DMS53 (cell line): ENCODE data around the gene LY9.

Experiments
- DNase-seq: peaks from one replicate; lab custom pipeline; 2025; lab: John Stamatoyannopoulos, UW

LY9 gene

DNA sequence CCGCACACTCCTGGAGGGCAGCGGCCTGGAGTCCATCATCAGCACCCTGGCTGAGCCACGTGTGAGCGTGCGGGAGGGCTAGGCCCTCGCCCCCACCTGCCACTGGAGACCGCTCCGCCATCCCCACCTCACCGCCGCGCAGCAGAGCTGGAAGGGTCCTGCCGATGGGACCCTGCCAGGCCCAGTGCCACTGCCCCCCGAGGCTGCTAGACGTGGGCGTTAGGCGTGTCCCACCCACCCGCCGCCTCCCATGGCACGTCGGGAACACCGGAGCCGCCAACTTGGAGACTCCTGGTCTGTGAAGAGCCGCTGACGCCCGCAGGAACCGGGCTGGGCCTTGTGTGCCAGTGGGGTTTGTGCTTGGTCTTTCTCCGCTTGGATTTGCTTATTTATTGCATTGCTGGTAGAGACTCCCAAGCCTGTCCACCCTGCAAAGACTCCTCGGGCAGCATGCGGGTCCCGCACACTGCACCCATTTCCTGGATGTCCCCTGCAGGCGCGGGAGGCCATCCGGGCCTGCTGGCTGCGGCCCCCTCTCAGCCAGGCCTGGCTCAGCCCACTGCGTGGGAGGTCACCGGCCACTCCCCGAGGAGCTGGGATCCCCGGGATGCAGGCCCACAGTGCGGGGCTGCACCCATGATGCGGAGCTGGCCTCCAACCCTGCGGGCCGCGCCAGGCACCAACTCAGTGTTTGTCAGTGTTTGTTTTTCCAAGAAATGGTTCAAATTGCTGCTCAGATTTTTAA is 6.0 kb downstream of the LY9 start:
- no peak for DNase-seq

DNA sequence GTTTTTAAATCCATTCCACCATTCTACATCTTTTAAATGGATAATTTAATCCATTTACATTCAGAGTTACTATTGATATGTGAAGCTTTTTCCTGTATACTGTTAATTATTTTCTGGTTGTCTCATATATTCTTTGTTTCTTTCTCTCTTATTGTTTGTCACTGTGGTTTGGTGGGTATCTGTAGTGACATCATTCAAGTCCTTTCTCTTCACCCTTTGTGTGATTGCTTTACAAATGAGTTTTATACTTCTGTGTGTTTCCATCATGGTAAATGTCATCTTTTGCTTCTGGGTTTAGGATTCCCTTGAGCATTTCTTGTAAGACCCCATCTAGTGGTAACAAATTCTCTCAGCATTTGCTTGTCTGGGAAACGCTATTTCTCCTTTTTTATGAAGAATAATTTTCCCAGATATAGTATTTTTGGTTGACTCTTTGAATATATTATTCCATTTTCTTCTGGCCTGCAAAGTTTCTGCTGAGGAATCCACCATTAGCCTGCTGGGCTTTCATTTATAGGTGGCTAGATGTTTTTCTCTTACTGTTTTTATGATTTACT is 10.2 kb downstream of the LY9 start:
- no peak for DNase-seq

DNA sequence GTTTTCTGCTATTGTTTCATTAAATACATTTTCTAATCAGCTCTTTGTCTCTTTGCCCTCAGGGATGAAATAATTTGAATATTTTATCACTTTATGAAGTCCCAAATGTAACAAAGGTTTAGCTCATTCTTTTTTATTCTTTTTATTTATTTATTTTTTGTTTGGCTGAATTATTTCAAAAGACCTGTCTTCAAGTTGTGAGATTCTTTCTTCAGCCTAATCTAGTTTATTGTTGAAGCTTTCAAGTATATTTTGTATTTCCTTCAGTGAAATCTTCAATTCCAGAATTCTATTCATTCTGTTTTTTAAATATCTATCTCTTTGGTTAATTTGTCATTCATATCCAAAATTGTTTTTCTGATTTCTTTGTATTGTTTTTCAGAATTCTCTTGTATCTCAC is 10.8 kb downstream of the LY9 start:
- no peak for DNase-seq

DNA sequence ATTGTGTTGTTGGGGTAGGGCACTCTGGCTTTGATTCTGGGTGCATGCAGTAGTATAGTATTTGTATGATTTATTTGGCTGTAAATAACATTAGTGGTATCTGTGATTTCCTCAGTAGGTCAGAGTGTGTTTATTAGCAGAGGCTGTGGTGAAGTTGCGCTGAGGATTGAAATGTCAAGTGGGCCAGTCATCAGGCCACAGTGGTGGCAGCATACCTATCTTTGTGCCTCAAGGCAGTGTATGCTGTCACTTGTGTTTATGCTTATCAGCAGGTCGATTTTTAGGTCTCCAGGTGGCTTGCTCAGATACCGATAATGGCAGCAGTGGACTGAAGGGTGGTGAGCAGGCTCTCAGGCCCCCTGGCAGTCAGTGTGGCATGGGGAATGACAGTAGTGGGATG is 11.3 kb downstream of the LY9 start:
- DNase-seq = no peak

DNA sequence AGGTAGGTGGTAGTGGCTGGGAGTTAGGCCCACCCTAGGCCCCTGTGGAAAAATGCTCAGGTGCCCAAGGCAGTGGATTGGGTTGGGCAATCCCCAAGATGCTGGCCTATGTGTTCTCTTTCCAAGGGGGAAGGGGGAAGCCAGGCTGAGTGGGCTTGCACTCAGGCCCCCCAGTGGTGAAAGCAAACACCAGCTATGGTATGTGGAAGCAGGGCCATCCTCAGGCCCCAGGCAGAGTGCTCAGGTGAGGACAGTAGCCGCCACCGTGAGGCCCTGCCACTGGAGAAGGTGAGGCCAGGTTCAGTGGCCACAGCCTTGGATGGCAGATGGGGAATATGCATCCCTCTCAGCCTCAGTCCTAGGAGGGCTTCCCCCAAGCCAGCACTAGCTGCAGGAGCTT is 11.8 kb downstream of the LY9 start:
- DNase-seq = no peak

DNA sequence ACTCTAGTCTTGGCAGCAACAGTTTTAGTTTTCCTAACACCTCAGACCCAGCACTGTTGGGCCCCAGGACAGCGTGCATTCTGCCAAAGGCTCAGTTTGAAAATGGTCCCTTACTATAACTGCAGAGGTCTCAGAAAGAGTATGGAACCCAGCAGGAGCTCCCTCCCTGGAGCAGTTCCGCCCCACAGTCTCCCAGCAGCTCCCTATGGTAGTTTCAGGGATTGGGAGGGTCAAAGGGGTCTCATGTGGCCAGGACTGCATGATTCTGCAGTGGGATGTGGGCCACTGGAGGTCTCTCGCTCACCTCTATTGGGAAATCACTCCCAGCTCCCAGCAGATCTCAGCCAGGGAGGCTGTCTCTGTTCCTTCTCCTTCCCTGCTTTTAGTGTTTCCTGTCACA is 12.3 kb downstream of the LY9 start:
- no peak for DNase-seq

DNA sequence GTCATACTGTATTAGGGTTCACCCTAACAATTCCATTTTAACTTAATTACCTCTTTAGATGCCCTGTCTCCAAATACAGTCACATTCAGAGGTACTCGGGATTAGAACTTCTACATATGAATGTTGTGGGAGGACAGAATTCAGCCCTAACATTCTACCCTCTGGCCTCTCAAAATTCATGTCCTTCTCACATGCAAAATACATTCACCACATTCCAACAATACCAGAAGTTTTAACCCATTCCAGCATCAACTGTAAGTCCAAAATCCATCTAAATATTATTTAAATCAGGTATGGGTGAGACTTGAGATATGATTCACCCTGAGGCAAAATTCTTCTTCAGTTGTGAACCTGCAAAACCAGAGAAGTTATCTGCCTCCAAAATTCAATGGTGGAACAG is 14.5 kb downstream of the LY9 start:
- no peak for DNase-seq

DNA sequence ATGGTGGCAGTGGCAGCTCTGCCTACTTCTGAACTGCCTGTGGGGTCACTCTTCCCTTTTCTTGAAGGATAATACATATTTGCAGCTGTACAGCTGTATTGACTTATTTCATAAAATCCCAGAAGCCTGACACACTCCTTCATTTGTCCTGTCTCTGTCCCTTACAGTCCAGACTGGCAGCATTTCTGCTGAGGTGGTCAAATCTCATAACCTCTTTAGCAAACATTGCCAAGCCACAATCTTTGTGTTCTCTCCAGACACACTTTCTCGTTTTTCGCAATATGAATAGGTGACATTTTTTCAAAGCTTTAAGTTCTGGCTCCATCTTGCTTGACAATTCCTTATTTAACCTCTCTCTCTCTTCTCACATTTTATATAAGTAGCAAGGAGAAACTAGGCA is 15.2 kb downstream of the LY9 start:
- no peak for DNase-seq

DNA sequence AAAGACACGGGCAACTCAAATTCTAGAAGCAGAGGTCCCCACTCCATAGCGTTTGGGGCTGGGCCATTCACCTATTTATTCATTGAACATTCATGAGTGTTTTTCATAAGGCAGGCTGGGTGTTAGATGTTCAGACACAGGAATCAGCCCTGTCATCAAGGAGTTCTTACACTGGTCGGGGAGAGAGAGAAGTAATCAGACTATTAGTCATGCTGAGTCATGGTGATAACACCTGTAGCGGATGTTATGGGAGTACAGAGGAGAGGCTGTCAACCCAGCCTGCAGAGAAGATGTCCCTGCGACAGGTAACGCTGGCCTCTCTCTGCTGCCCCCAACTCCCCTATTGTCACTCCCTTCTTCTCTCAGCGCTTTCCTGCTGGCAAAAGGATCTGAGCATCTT is 17.2 kb downstream of the LY9 start:
- peak; percentile 95 for DNase-seq

DNA sequence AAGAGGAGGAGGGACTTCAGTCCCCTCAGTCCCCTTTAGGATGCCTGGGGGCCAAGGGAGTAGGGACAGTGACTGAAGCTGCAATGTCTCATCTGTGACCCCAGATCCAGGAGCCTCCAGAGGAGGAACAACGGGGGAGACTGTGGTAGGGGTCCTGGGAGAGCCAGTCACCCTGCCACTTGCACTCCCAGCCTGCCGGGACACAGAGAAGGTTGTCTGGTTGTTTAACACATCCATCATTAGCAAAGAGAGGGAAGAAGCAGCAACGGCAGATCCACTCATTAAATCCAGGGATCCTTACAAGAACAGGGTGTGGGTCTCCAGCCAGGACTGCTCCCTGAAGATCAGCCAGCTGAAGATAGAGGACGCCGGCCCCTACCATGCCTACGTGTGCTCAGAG is 18.3 kb downstream of the LY9 start:
- no peak for DNase-seq

DNA sequence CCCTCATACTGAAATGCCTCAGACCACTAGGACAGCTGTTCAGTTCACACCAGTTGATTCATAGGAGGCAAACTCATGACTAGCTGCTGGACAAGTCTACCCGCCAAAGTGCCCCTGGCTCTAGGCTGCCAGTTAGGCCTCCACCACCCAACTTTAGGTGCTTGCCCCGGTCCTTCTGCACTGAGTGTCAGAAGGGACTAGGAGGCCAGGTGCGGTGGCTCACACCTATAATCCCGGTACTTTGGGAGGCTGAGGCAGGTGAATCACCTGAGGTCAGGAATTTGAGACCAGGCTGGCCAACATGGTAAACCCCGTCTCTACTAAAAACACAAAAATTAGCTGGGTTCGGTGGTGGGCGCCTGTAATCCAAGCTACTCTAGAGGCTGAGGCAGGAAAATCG is 18.9 kb downstream of the LY9 start:
- DNase-seq = no peak

DNA sequence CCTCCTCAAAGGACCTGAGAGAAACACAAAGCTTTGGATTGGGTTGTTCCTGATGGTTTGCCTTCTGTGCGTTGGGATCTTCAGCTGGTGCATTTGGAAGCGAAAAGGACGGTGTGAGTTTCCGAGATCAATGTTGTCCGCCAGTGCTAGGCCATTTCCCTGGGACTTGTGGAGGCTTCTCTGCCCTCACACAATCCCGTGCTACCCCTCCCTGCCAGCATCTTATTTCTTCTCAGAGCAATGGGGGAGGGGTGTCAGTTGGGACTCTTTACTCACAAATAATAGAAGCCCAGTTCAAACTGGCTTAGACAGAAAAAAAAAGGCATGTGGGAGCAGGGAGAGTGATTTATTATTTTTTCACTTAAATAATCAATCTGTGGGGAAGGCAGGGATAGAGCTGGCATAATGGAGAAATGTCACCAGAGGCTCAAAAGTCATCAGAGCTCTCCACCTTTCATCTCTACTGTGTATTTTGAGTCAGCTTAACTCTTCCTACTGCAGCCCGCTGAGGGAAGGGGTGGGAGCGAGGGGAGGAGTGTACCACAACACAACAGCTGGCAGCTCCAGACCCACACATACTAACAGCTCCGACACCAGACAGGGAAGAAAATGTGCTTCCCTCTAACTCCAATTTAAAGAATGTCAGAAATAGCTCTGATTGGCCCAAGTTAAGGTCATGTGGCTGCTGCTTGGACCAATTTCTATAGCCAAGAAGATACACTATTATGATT is 22.4 kb downstream of the LY9 start:
- DNase-seq = peak; percentile 9

DNA sequence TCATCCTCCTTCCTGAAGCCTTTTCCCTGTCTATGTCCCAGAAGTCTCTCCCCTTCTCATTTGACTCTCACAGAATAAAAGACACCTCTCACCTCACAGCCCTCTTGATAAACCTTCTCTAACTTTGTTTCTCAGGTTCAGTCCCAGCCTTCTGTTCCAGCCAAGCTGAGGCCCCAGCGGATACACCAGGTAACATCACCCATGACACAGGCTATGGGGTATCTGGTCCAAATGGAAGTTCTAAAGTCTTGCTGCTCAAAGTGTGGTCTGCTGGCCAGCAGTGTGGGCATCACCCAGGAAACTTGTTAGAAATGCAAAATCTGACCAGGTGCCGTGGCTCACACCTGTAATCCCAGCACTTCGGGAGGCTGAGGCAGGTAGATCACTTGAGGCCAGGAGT is 23.2 kb downstream of the LY9 start:
- no peak for DNase-seq

DNA sequence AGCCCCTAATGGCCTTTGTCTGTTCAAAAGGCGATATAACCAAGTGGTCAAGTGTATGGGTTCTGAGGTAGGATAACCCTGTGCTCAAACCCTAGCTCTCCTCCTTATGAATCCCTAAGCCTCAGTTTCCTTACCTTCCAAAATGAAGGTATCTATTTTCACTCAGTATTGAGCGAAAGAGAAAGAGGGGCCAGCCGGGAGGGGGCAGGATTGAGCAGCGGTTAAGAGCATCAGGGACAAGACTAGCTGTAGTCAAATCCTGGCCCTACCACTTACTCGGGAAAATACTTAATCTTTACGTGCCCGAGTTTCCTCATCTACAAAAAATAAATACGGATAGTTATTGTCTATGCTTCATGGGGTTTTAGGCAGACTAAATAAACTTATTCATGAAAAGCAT is 25.7 kb downstream of the LY9 start:
- no peak for DNase-seq

DNA sequence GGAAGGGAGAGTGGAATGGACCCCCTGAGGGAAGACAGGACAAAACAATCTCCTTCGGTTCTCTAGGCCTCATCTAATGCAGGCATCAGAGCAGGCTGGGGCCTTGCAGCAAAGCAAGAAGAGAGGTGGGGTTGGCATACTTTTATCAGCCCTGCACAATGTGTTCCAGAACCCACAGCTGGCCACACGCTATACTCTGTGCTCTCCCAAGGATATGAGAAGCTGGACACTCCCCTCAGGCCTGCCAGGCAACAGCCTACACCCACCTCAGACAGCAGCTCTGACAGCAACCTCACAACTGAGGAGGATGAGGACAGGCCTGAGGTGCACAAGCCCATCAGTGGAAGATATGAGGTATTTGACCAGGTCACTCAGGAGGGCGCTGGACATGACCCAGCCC is 27.3 kb downstream of the LY9 start:
- no peak for DNase-seq

DNA sequence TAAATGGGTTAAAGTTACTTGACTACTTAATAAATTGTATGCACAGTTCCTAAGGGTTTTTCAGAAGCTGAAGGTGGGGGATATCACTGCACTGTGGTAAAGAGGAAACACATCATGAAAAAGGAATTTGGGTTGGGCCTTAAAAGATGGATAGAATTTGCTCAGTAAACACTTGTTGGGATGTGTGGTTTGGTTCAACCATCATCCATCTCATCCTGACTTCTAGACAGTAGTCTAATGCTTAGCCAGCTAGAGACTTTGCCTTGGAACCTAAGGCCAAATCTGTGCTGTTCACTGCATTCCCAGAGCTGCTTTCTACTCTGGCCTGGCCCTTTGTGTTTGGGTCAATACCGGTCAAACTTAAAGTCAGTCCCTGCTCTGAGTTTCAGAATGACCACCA is 30.6 kb downstream of the LY9 start:
- no peak for DNase-seq

DNA sequence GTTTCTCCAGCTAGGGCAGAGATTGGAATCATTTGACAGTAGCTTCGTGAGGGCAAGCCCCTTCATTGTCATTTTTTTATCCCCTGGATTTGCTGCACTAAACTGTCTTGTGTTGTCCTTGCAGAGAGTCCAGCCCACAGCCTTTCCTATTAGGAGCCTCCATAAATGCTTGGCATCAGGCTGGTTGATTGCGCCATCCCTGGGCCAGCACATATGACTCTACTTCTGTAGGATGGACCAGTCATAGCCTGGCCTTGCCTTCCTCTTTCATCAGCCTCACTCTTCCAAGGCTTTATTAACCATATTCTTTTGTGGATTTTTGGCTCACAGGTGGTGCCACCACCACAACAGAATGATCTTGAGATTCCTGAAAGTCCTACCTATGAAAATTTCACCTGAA is 31.4 kb downstream of the LY9 start:
- DNase-seq = no peak

DNA sequence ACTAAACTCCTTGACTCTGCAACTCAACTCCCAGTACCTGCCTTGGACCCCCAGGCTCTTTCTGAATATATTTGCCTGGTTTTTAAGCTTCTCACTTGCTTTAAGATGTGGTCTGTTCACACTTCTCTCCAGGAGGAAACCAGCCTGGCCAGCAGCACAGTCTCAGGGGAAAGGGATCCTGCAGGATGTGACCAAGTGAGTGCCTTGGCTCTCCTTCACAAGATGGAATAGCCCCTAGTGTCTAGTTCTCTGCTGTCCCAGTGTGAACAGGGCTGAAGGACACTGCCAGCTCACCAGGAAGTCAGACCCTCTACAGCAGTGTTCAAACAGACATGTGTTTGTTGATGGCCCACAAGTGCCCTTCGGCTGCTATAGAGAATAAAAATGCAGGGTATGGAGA is 33.8 kb downstream of the LY9 start:
- DNase-seq = peak; percentile 80

DNA sequence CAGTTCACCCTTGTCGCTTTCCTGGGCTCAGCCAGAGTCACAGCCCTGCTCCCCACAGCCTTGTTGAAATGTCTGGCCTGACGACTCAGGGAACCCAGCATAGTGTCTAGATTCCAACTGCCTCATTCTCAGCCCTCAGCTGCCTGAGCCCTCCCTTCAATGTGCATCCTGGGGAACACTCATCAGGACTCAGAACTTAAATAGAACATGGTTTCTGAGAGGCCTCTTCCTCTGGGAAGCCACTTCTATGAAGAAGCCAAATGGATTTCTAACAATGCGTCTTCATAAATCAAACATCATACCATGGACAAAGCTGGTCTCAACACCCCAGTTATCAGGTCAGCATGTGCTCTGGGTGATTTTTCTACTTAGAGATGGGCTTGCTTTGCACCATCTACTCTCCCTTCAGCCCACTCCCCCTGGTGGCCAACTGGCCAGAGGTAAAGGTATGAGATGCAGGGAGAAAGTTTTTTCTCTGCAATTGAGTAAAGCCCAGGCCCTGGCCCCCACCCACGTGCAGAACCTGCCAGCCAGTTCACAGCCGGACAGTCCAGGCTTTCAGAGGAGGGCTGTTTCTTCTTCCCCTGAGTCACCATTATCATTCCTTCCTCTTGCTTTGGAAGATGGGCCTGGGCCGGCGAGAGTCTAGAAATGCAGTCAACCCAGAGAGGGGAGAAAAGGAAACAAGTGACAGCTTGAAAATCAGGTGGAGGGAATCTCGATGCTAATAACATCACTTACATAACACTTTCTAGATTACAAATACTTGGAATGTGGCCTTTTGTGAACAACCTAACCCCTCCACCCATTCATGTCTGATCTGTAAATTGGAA is 34.6 kb downstream of the LY9 start:
- DNase-seq = peak; percentile 94

DNA sequence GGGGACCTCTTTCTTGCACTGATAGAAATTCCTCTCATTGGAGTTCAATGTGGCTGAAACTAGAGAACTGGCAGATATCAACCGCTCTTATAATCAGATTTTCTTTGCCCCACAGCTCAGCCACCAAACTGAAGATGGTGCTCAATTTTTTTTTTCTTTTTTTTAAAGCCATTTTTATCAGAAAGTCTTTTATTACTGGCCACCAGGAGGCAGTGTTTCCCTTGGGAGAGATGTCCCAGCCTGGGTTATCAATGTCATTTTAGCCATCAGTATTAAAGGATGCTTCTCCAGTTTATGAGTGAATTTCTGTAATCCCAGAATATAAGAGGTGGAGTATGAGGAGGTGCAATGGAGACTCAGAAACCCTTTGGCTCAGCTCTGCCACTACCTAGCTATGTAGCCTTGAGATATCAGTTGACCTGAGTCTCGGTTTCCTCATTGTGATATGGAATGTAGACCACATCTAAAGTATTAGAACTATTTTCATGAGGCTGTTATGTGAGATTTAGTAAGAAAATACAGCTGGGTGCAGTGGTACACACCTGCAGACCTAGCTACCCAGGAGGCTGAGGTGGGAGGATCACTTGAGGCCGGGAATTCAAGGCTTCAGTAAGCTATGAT is 39.1 kb downstream of the LY9 start:
- DNase-seq = peak; percentile 80

DNA sequence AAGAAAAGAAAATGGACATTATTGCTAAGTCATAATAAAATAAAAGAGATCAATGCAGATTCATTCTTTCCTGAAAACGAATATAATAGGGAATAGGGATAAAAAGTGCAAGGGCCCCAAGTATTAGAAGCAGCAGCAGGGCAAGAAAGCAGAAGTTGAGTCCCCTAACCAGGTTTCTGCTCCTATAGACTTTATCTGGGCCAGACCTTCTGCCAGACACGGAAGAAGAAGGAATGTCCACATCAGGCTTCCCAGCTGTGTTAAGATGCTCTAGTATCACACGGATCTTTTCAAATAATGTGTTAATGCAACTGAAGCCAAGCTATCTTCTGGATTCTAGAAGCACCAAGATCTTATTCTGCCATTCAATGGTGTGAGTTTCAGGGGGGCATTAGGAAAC is 39.8 kb downstream of the LY9 start:
- DNase-seq = no peak

DNA sequence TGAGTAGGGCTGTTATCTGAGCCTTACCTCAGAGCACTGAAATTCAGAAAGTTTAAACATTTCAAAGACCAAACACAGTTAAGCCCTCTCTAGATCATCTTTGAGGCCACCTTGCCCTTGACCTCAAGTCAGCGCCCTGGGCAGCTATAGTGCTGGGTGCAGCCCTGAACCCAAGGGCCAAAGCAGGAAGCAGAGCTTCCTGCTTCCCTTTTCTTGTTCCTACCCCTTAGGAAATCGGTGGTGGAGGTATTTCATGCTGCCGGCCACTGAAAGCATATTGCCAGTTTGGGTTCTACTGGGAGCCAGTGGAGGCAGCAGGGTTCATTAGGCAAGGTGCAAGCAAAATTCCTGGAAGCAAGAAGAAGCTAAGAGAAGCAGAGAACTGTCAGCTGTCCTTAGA is 40.6 kb downstream of the LY9 start:
- DNase-seq = no peak
